CD4-positive, alpha-beta T cell treated with Interleukin-2 at 100 ng/mL for 4 hours (primary cell): ENCODE data around the gene AKR1D1.
"Not testable (repeated sequence)": the region's sequence is repeated elsewhere in the genome, so short reads cannot be mapped to it uniquely, and the experiment has no call there.

Experiments
- DNase-seq: peaks from one replicate; pipeline ENCODE4 v3.0.0-alpha.2; 2020; ENCODE audit warnings: low spot score

AKR1D1 gene, protein sequence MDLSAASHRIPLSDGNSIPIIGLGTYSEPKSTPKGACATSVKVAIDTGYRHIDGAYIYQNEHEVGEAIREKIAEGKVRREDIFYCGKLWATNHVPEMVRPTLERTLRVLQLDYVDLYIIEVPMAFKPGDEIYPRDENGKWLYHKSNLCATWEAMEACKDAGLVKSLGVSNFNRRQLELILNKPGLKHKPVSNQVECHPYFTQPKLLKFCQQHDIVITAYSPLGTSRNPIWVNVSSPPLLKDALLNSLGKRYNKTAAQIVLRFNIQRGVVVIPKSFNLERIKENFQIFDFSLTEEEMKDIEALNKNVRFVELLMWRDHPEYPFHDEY

DNA sequence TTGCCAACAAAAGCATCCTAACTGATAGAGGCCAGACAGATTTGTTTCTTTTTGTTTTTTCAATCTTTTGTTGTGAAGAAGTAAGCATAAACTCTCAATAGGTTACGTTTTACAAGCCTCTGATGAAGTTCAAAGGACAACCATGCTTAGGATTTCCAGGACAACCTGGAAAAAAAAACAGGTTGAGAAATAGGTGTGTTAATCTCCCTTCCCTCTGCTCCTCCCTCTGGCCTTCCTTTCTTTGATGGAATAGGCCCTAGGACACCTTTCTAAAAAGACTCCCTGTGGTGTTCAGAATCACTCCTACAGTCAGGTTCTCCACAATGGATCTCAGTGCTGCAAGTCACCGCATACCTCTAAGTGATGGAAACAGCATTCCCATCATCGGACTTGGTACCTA lies at the start of gene AKR1D1:
Gene AKR1D1, plus strand, starts transcription at position 264 of the 400 bp plus-strand sequence. Its CDS starts 60 bp downstream, at position 324.
- DNase-seq, result no peak

DNA sequence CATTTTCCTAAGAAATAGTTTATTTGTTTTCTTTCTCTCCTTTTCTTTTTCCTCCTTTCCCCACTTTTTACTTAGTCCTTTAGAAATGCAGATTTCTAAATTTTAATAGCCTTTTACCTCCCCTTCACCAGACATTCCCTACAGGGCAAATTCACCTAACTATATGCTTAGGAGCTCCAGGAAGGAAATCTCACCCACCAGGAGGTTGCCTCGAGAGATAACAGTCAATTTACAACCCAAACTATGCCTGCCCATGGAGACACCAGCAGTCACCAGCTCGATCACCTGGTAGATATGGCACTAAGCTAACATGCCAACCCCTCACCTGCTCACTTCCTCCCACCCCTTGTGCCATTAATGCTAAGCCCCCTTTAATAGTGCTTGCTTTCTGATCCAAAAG lies 49.2 kb upstream of the AKR1D1 start:
- no peak for DNase-seq

- no peak for DNase-seq
These were observed 47.1 kb upstream of the AKR1D1 start for GRCh38 chr7:138029126-138029525.

DNA sequence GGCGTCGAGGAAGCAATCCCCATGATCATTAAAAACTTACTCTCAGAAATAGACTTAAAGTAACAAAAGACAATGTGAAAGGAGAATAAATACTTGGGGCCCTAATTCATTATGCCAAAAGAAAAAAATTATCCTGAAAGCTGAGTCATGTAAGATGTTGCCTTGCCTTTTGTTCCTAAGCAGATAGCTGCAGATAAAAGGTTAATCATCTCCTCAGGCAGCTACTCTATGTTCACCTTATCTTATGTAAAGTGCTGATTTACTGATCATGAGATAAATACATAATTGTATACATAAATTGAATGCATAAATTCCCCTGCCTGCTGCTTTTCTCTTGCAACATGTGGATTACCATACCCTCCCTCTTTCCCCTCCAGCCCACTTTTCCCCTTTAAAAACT lies 46.3 kb upstream of the AKR1D1 start:
- no peak for DNase-seq

GRCh38 chr7:138030679-138031351 lies 45.4 kb upstream of the AKR1D1 start:
- no peak for DNase-seq

DNA sequence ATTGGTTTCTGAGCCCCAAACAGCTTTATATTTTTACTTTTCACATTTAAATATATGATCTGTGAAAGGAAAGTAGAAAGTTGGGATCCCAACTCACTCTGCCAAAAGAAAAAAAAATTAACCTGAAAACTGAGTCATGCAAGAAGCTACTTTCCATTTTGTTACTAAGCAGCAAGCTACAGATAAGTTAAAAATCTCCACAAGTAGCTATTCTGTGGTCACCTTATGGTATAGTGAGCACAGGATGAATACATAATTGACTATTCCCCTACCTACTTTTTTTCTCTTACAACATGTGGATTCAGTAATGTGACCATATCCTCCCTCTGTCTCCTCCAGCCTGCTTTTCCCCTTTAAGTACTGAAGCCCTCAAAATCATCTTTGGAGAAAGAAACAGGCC lies 44.1 kb upstream of the AKR1D1 start:
- no peak for DNase-seq

- DNase-seq, result no peak
These were observed 43.5 kb upstream of the AKR1D1 start for GRCh38 chr7:138032770-138033169.

GRCh38 chr7:138033241-138033640 lies 43.0 kb upstream of the AKR1D1 start:
- no peak for DNase-seq

DNA sequence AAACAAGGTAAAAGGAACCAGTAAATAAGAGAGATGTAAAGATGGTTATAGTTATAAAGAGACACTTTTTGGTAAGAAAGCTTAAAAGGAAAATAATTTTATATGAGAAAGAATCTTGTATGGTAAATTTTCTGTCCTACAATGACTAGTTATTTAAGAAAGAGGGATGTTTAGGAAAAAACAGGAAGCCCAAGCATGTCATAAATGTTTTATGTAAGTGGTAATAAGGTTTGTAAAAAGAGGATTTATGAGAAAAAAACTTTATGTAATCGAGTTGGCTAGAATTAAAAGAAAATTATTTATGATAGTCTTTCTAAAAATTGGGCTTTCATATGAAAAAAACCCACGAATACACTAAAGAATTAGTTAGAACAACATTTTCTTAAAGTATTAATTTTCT lies 40.1 kb upstream of the AKR1D1 start:
- no peak for DNase-seq

GRCh38 chr7:138040063-138040462 lies 36.2 kb upstream of the AKR1D1 start:
- not testable (repeated sequence) for DNase-seq

- DNase-seq, result no peak
These were observed 31.4 kb upstream of the AKR1D1 start for GRCh38 chr7:138044897-138045296.

DNA sequence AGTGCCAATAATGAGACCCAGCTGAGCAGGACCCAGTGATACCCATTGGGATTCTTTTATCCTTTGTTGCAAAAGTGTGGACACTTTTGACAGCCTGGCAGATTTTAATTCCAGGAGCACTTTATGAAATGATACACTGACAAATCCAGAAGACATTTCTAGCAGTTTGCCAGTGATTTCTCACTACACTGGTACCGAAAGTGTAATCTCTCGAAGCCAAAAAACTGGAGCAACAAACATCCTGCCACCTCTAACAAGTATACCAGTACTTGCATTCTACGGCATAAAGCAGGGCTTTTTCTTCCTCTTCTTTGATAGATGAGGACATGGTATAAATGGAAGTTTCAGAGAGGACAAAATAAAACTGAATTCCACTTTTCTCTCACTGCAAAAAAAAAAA lies 28.4 kb upstream of the AKR1D1 start:
- no peak for DNase-seq

GRCh38 chr7:138049505-138050116 lies 26.6 kb upstream of the AKR1D1 start:
- no peak for DNase-seq

GRCh38 chr7:138051712-138052247 lies 24.5 kb upstream of the AKR1D1 start:
- not testable (repeated sequence) for DNase-seq

- no peak for DNase-seq
These were observed 23.6 kb upstream of the AKR1D1 start for GRCh38 chr7:138052696-138053095.

GRCh38 chr7:138055698-138056097 lies 20.6 kb upstream of the AKR1D1 start:
- DNase-seq, result not testable (repeated sequence)

DNA sequence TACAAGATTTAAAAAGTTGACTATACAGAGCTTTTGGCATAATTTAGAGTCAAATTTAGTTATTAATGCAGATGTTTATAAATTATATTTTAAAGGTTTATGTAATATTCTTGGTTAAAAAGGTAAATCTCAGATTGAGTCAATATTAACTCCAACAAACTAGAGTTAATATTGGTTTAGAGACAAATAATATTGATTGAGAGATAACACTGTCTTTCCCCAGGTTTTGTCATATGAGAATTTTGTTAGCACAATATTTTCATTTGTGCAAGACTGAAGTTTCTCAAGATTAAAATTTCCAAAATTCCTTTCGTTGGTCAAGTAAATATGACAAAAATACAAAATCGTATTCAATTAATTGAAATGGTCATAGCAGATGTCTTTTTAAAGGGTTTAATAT lies 12.9 kb upstream of the AKR1D1 start:
- no peak for DNase-seq

GRCh38 chr7:138064856-138065357 lies 11.4 kb upstream of the AKR1D1 start:
- no peak for DNase-seq

GRCh38 chr7:138065827-138066226 lies 10.4 kb upstream of the AKR1D1 start:
- DNase-seq, result no peak

GRCh38 chr7:138066954-138067394 lies 9.3 kb upstream of the AKR1D1 start:
- DNase-seq, result no peak

DNA sequence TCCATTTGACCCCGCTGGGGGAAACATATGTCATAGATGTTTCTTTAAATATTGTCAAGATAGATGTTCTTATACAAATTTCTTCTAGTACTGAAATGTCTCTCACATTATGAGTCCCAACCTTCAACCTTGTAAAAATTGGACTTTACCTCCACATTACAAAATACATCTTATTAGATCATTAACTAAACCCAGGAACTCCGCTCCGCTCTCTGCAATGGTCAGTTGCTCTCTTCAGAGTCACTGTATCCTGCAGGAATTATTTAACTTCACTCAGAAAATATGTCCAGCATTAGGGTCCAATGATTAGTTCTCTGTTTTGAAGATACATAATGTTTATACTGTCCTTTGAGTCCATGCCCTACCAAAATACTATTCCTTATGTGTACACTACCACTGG lies 8.5 kb upstream of the AKR1D1 start:
- DNase-seq, result no peak

DNA sequence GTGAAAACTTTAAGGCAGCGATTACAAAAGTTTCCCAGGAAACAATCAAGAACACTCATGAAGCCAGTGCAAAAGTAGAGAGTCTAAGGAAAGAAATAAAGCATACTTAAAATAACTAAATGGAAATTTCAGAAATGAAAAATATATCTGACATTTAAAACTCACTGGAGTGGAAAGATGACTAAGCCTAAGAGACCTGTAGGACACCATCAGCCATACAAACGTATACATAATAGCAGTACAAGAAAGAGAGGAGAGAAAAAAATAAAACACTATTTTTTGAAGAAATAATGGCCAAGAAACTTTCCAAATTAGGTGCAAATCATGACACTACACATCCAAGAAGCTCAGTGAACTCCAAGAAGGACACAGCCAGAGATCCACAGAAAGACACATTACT lies 5.4 kb upstream of the AKR1D1 start:
- DNase-seq, result no peak

DNA sequence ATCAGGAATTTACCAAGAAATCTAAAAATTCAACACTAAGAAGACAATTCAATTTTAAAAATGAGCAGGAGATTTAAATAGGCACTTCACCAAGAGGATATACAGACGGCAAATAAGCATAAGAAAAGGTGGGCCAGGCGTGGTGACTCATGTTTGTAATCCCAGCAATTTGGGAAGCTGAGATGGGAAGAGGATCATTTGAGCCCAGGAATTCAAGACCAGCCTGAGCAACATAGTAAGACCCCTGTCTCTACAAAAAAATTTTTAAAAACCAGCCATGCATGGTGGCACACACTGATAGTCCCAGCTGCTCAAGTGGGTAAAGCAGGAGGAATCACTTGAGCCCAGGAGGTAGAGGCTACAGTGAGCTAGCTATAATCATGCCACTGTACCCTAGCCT lies 3.5 kb upstream of the AKR1D1 start:
- DNase-seq, result no peak
